Fibroblast of lung (primary cell): Measurements from ENCODE around the gene RNF112. TPM values are rescaled to one million over a fixed set of nuclear protein-coding genes. Genes with fewer than 3 reads are reported as not detected.
"Not testable (repeated sequence)": the region's sequence is repeated elsewhere in the genome, so short reads cannot be mapped to it uniquely, and the experiment has no call there.

Experiments
- DNase-seq, 2 donors: peaks; one replicate each; pipeline versions ENCODE4 v3.0.0 to v3.0.0-alpha.2; 2010; ENCODE audit warnings: low read depth in 2 of 2
- H2AFZ ChIP-seq: 2 replicates; pipeline ENCODE4 v1.5.1; 2012; ENCODE audit warnings: low read length, control low read depth, inconsistent platforms
- H3K27ac ChIP-seq: 2 replicates; pipeline ENCODE4 v1.5.1; 2011; ENCODE audit warnings: low read length, control low read depth; ENCODE audit not compliant: insufficient read depth
- H3K27me3 ChIP-seq: 2 replicates; pipeline ENCODE4 v1.5.1; 2011; ENCODE audit warnings: mild to moderate bottlenecking, low read length; ENCODE audit not compliant: control insufficient read depth, insufficient read depth
- H3K36me3 ChIP-seq: 2 replicates; pipeline ENCODE4 v1.5.1; 2011; ENCODE audit warnings: low read length; ENCODE audit not compliant: control insufficient read depth, insufficient read depth
- H3K4me1 ChIP-seq: 2 replicates; pipeline ENCODE4 v1.5.1; 2011; ENCODE audit warnings: low read length; ENCODE audit not compliant: control insufficient read depth, insufficient read depth; ENCODE audit errors: extremely low read depth
- H3K4me2 ChIP-seq: 2 replicates; pipeline ENCODE4 v1.5.1; 2011; ENCODE audit warnings: low read length, control low read depth; ENCODE audit not compliant: insufficient read depth; ENCODE audit errors: extremely low read depth
- H3K4me3 ChIP-seq, 4 experiments: fragments of 200-600 bp in 1 of 4; sonication (generic) in 1 of 4; replicated peaks in 1 of 4; 2 replicates each; pipeline ENCODE4 v1.5.1; 2011 to 2016; ENCODE audit warnings: low read length in 4 of 4, low read depth in 3 of 4, mild to moderate bottlenecking in 3 of 4, control low read depth in 2 of 4, inconsistent platforms in 1 of 4, mixed read lengths in 1 of 4; ENCODE audit not compliant: insufficient read depth in 1 of 4; ENCODE audit errors: control extremely low read depth in 1 of 4
- H3K79me2 ChIP-seq: 2 replicates; pipeline ENCODE4 v1.5.1; 2012; ENCODE audit warnings: mild to moderate bottlenecking, low read length, inconsistent platforms; ENCODE audit not compliant: control insufficient read depth, insufficient read depth
- H3K9ac ChIP-seq: 2 replicates; pipeline ENCODE4 v1.5.1; 2011; ENCODE audit warnings: mild to moderate bottlenecking, low read length, control low read depth; ENCODE audit not compliant: insufficient read depth
- H3K9me3 ChIP-seq: 2 replicates; pipeline ENCODE4 v1.5.1; 2012; ENCODE audit warnings: low read depth, low read length; ENCODE audit not compliant: control insufficient read depth, insufficient read depth
- H4K20me1 ChIP-seq: 2 replicates; pipeline ENCODE4 v1.5.1; 2011; ENCODE audit warnings: low read length; ENCODE audit not compliant: control insufficient read depth, insufficient read depth; ENCODE audit errors: extremely low read depth
- CTCF ChIP-seq, 2 donors: IDR thresholded peaks in 1 of 2; conservative IDR thresholded peaks in 1 of 2; 1 replicate in 1 of 2; 2 replicates in 1 of 2; pipeline ENCODE4 v1.5.1; 2011 to 2012; ENCODE audit warnings: low read length in 2 of 2, control low read depth in 1 of 2, inconsistent platforms in 1 of 2, low read depth in 1 of 2, mild to moderate bottlenecking in 1 of 2
- EZH2 ChIP-seq: IDR thresholded peaks from 2 replicates; pipeline ENCODE4 v1.5.1; 2012; ENCODE audit warnings: low read length, control low read depth, mild to moderate bottlenecking; ENCODE audit errors: missing control alignments
- polyA plus RNA-seq, 2 donors: library from polyadenylated mRNA; depleted of rRNA in 1 of 2; stranded (reverse) in 1 of 2; unstranded in 1 of 2; fragments of >200 nt; gene quantifications; 2 replicates each; pipeline ENCODE4 v1.2.1, GENCODE V29; 2011 to 2012; ENCODE audit warnings: missing spikeins in 1 of 2
- total RNA-seq: library from RNA; depleted of rRNA; stranded (reverse); fragments of >200 nt; gene quantifications from 2 replicates; pipeline ENCODE4 v1.2.1, GENCODE V29; 2014

Gene RNF112
- total and polyA plus RNA-seq, 2 donors (not counting 1 experiment from before 2014, with no cell fraction given) = 1.5 to 21.5 TPM

GRCh38 chr17:19443148-19443547 is 32.1 kb downstream of the RNF112 start:
- Histone ChIP-seq H3K4me2 (no peak overlapping the region), H3K27ac (no peak overlapping the region), H3K9ac (no peak overlapping the region), H4K20me1 (no peaks in the 10 kb centered on the region), H3K27me3 (no peaks in the 10 kb centered on the region), H3K4me1 (peaks cover 10% of the 10 kb centered on the region), H3K79me2 (no peaks in the 10 kb centered on the region), H3K9me3 (no peaks in the 10 kb centered on the region), H3K4me3 (no peak overlapping the region), H2AFZ (no peak overlapping the region), H3K36me3 (no peaks in the 10 kb centered on the region)
- TF ChIP-seq CTCF (conservative IDR thresholded peaks at IDR 0.05 in 1 of 2, IDR thresholded peaks at IDR 0.05 in 1 of 2; ENCODE audit: low read depth in 1 of 2, low read length in 2 of 2) (no peak), EZH2 (no peak)
- DNase-seq = no peak

- Histone ChIP-seq H3K27ac (no peak overlapping the region), H4K20me1 (no peaks in the 10 kb centered on the region), H3K4me1 (peaks cover 20% of the 10 kb centered on the region), H3K9me3 (no peaks in the 10 kb centered on the region), H3K79me2 (no peaks in the 10 kb centered on the region), H2AFZ (no peak overlapping the region), H3K4me3 (no peak overlapping the region), H3K36me3 (no peaks in the 10 kb centered on the region), H3K4me2 (no peak overlapping the region), H3K27me3 (no peaks in the 10 kb centered on the region), H3K9ac (no peak overlapping the region)
- TF ChIP-seq CTCF (conservative IDR thresholded peaks at IDR 0.05 in 1 of 2, IDR thresholded peaks at IDR 0.05 in 1 of 2; ENCODE audit: low read depth in 1 of 2, low read length in 2 of 2) (no peak), EZH2 (no peak)
- DNase-seq = no peak
These were observed 34.1 kb downstream of the RNF112 start for GRCh38 chr17:19445105-19445504.

GRCh38 chr17:19446577-19446976 is 35.5 kb downstream of the RNF112 start:
- not testable (repeated sequence) for H3K4me2 ChIP-seq, DNase-seq, H3K9ac ChIP-seq, H3K9me3 ChIP-seq, H3K27me3 ChIP-seq, H2AFZ ChIP-seq, H3K36me3 ChIP-seq, H3K79me2 ChIP-seq, H4K20me1 ChIP-seq, H3K27ac ChIP-seq, H3K4me3 ChIP-seq
- peaks cover 20% of the 10 kb centered on the region for H3K4me1 ChIP-seq
